Activated CD4-positive, CD25-positive, alpha-beta regulatory T cell treated with anti-CD3 and anti-CD28 coated beads, Interleukin-2, amount 50 U/mL, for 72 hours (primary cell): ENCODE results near the gene FLAD1.
"Not testable (repeated sequence)": the region's sequence is repeated elsewhere in the genome, so short reads cannot be mapped to it uniquely, and the experiment has no call there.

ENCODE experiments used
- DNase-seq: peaks from one replicate; pipeline ENCODE4 v3.0.0; 2021

Gene FLAD1

GRCh38 chr1:154969860-154970452, 13.2 kb upstream of the FLAD1 start:
- DNase-seq: no peak

DNA sequence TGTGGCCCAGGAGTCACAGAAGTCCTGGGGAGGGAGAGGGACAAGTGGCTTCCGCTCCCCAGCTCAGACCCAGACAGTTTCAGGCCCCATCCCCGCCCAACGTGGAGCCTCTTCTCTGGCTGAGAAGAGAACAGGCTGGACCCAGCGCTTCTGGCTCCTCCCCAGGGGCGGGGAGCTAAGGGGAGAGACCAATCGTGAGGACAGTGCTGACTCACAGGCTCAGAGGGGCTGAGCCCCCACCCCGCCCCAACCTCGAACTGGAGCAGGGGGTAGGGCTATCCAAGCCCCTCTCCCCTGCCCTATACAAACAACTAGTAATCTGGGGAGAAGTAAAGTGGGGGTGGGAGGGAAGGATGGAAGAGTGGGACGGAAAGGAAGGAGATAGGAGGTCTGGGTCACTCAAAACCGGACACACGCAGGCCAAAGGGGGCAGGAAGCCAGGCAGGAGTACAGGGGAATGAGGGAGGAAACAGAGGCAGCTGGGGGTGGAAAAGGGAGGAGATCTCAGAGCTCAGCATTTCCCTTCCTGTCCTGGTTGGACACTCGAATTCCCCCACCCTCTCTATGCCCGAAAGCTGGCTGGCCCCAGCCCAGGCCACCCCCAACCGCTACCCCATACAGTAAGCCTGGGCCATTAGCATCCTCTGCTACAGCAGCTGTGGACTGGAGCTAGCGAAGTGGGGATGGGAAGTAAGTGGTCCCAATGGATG, 12.4 kb upstream of the FLAD1 start, which contains the start of gene SHC1:
Gene SHC1 (minus strand): TSS at position 117 of the 710 bp plus-strand sequence. CDS start 221 bp downstream, outside the sequence.
- DNase-seq: no peak

- DNase-seq: no peak
These were observed 11.7 kb upstream of the FLAD1 start for GRCh38 chr1:154971341-154971998.

DNA sequence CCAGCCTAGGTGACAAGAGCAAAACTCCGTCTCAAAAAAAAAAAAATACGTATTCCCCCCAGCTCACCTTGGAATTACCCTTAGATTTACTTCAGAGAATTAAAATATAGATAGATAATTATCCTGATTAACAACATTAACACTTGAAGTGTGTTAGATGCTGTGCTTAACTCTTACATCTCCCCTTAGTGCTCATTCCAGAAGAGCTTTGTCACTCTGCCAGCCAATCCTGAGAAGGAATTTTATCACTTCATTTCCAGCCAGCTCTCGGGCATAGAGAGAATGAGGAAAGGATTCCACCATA, 11.0 kb upstream of the FLAD1 start:
- no peak for DNase-seq

DNA sequence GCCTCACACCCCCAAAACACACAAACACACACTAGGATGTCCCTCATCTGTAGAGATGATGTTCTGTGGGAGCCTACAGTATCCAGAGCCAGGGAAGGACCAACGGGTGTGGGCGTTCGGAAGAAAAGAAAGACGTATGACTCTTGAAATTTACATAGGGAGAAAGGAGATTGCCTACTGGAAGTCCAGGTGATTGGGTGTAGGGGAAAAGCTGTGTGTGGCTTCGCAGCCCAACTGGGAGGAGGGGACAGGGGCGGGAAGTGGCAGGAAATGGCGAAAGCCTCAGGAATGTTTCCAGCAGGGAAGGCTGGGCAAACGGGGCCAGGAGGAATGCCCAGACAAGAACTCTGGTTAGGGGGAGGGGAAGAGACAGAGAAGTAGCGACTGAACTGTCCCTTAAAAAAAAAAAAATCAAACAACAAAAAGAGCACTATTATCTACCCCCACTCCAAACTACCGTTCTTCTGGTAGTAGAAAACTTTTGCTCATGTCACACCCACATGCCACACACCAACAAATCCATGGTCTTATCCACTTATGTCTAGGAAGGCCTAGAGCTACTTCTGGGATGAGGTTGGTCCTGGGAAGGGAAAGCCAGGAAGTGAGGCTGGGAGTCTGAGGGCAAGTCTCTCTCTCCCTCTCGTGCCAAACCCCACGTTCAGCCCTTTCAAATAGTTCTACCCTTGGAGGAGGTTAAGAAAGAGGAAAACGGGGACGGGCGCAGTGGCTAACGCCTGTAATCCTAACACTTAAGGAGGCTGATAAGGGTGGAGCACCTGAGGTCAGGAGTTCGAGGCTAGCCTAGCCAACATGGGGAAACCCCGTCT, 10.4 kb upstream of the FLAD1 start:
- no peak for DNase-seq

DNA sequence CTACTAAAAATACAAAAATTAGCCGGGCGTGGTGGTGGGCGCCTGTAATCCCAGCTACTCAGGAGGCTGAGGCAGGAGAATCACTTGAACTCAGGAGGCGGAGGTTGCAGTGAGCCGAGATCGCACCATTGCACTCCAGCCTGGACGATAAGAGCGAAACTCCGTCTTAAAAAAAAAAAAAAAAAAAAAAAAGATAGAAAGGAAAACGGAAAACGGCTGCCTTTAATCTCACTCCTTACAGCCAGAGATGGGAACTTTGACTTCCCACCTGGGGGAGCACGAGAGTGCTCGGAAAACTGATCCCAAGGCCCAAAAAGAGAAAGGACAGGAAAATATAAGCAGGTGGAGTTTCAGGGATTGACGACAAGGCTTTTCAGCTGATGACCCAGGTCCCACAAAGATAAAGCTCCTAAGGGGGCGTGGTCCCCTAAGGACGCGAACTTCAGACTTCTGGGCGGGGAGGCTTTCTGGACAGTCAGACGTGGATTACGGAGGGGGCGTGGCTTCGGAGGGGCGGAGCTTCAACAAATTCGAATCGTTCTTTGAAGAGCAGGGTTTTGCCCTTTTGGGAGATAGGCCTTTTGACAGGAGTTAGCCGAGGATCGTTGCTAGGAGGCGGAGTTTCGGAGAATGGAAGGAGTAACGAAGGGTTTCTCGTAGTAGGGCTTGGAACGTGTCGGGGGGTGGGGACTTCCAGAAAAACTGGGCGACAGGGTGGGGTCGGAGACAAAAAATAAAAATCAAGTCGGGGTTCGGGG, 9.6 kb upstream of the FLAD1 start:
- DNase-seq: peak; percentile 94

DNA sequence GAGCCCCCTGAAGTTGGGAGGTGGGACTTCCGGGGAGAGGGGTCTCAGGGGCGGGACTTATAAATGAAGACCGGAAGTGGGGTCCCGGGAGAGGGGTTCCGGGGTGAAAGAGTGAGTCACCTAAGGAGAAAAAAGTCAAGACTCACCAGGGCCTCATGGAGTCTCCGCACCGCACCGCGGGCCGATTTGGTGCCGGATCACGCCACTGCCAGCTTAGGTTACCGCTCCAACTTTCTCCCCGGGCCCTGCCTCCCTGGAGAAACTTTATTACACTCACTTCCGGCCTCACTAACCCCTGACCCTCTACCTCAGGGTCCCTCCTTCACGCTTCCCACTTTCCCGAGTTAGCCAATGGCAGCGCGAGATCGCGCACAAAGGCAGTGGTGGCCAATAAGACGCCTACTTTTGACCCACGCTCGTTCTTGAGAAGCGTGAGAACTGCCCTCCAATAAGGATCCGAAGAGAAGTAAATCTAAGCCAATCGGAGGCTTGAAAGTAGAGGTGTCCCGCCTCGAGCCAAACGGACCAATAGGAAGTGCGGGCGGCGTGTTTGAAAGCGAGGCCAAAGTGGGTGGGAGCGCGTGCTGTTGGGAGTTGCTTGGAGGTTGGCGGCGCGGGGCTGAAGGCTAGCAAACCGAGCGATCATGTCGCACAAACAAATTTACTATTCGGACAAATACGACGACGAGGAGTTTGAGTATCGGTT, 8.9 kb upstream of the FLAD1 start, which contains the start of gene CKS1B:
Gene CKS1B (plus strand): TSS at position 580 of the 706 bp plus-strand sequence. CDS start 65 bp downstream, at position 645.
- DNase-seq: peak; percentile 91

DNA sequence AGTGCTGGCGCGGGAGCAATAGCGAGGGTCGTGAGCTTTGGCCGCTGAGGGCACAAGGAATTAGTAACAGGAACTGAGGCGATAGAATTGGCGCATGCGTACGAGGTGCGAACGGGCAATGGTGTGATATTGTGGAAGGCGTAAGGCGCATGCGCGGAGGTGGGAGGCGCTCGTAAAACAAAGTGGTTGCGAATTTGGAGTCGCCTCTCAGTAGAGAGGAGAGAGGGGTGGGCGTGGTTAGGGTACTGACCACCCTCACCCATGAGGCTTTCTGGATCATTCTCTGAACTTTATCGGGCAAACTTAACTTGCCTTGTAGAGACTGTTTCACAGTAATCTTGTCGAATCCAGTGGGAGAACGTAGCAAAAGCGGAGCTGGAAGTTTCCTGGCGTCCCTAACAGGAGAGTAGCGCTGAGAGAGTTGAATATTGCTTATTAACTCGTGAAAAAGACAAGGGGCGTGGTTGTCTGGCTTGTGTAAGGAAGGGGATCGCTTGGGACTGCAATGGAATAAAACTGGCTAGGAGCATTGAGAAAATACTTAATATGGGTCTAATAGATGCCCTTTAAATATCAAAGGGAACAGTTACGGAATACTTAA, 8.2 kb upstream of the FLAD1 start:
- peak; percentile 92 for DNase-seq

DNA sequence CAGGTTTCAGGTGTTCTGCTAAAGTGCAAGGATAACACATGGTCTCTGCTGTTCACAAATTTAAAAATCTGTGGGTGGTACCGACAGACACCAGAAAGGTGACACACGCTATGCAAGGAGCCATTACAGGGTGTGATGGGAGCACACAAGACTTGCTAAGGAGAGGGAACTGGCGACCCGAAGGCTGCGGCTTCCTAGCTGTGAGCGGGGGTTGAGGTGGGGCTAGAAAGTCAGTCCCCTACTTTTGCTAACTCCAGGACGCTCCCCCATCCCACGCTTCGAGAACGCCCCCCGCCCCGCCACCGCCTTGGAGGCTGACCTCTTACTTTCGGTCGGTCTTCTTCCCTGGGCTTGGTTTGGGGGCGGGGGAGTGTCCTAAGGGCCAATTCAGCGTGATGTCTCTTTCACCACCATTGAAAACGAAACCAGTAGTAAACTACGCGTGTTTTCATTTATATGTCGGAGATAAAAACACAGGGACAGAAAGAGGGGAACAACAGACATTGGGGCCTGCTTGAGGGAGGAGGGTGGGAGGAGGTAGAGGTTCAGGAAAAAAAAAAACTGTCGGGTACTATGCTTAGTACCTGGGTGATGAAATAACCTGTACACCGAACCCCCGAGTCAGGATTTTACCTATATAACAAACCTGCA, 7.6 kb upstream of the FLAD1 start:
- peak; percentile 65 for DNase-seq

DNA sequence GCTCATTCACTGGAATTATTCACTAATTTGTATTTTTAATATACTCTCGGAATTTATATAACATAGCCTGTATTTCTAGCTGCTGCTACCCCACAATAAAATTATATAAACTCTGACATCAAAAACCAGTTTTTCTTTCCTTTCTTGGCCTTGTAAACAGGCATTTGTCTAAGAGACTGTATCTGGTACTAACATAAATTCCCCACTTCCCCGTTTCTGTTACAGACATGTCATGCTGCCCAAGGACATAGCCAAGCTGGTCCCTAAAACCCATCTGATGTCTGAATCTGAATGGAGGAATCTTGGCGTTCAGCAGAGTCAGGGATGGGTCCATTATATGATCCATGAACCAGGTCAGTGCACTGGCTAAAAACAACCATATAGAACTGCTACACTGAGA, 5.4 kb upstream of the FLAD1 start:
- not testable (repeated sequence) for DNase-seq

GRCh38 chr1:154978360-154978759, 4.8 kb upstream of the FLAD1 start:
- DNase-seq: no peak

- no peak for DNase-seq
These were observed 803 bp upstream of the FLAD1 start for GRCh38 chr1:154982341-154982740.

DNA sequence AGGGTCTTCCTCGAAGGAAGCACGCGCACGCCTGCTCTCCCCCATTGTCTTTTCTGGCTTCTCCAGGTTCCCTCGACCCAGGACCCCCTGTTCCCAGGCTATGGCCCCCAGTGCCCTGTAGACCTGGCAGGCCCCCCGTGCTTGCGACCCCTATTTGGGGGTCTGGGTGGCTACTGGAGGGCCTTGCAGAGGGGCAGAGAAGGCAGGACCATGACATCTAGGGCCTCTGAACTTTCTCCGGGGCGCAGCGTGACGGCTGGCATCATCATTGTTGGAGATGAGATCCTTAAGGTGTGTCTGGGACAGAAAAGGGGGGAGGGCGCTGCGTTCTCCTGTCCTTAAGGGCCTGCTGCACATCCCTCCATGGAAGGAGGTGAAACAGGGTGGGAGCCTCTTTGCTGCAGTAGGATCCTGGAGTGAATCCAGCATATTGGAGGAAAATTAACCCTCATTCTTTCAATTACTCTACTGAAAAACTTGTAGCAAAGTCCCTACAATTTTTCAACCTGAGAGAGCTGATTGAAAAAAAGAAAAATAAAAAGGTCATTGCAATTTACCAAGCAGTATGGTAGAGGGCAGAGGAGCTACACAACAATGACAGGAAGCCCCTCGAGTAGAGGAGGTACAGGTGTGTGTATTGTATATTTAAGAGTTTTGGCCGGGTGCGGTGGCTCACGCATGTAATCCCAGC, 777 bp downstream of the FLAD1 start:
- DNase-seq: no peak

DNA sequence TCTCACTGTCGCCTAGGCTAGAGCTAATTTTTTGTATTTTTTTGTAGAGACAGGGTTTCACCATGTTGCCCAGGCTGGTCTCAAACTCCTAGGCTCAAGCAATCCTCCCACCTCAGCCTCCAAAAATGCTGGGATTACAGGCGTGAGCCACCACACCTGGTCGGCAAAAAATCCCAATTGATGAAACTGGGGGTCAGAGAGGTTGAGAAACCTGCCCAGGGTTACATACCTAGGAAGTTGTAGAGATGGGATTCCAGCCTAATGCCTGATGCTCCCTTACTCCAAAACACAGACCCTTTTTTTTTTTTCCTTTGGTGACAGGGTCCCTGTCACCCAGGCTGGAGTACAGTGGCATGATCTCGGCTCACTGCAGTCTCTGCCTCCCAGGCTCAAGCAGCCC, 3.6 kb downstream of the FLAD1 start:
- not testable (repeated sequence) for DNase-seq

- DNase-seq: no peak
These were observed 4.2 kb downstream of the FLAD1 start for GRCh38 chr1:154987326-154987725.

DNA sequence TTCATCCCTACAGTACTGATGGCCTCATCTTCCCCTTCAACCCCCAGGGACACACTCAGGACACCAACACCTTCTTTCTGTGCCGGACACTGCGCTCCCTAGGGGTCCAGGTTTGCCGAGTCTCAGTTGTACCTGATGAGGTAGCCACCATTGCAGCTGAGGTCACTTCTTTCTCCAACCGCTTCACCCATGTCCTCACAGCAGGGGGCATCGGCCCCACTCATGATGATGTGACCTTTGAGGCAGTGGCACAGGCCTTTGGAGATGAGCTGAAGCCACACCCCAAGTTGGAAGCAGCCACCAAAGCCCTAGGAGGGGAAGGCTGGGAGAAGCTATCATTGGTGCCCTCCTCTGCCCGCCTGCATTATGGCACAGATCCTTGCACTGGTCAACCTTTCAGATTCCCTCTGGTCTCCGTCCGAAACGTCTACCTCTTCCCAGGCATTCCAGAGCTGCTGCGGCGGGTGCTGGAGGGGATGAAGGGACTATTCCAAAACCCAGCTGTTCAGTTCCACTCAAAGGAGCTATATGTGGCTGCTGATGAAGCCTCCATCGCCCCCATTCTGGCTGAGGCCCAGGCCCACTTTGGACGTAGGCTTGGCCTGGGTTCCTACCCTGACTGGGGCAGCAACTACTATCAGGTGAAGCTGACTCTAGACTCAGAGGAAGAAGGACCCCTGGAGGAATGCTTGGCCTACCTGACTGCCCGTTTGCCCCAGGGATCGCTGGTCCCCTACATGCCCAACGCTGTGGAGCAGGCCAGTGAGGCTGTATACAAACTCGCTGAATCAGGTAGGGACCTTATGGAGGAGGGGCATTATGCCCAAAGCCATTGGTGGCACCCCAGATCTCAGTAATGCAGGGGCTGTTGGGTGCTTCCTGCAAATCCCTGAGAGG, 5.2 kb downstream of the FLAD1 start:
- DNase-seq: no peak

DNA sequence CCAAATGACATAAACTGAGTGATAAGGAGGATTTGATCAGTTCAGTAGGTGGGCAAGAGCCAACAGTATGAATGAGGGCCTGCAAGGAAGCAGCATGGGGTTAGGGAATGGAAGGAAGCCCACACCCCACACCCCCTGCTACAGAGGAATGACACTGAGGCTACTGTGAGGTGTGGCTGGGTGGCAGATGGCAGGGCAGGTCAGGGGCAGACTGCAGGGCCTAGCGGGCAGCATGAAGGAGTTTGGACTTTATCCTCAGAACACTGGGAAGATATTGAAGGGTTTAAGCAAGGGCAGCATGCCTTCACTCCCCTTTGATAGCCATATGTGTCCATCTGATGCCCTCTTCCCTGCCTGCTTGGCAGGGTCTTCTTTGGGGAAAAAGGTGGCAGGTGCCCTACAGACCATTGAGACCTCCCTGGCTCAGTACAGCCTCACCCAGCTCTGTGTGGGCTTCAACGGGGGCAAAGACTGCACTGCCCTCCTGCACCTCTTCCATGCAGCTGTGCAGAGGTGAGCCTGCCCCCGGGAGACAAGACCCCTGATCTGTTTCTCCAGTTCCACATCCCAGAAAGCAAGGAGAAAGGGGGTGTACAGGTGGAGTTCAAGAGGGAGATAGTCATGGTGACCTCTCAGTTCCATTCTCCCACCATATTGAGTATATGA, 6.2 kb downstream of the FLAD1 start:
- DNase-seq: no peak

DNA sequence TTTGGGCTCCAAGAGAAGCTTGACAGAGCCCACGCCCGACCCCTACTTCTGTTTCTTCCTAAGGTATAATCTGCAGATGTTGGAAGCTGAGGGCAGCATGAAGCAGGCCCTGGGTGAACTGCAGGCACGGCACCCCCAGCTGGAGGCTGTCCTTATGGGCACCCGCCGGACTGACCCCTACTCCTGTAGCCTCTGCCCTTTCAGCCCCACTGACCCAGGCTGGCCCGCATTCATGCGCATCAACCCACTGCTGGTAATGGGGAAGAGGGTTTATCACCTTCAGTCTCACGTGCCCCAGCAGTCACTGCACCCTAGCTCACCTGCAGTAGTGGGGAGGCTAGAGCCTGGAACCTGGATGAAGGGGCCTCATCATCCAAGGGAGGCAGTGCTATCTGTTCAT, 7.1 kb downstream of the FLAD1 start:
- DNase-seq: no peak
